Activated CD8-positive, alpha-beta memory T cell treated with anti-CD3 and anti-CD28 coated beads for 24 hours (primary cell): ENCODE data around the gene ATXN7.

Source experiments
- DNase-seq: peaks from one replicate; pipeline ENCODE4 v3.0.0-alpha.2; 2020

Gene ATXN7

DNA sequence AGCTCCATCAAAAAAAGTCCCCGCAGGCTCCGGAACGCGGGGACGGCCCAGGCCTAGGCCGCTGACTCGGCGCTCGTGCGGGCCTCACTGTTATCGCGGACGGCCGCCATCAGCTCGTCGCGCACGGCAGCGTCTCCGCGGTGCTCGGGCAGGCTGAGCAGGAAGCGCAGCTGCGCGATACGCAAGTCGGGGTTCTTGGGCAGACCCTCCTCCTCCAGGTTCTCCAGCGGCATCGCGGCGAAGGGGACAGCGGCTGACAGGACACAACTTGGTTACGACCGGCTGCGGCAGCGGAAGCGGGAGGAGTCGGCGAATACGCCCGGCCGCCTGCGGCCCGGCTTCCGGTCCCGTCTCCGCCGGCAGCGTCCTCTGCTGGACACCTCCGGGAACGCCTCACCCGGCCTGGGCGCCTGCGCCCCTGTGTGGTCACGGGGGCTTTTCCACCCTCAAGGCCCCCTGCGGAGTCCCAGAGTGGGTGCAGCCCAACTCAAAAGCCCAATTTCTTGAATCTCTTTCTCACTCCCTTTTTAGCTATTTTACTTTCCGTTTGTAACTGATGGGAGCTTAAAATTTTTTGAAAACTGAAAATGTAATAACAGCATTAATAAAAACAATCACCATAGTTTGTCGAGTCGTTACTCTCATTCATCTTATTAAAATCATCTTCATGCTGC lies 159.7 kb downstream of the ATXN7 start, which contains the start of gene PSMD6:
Gene PSMD6, minus strand, starts transcription at position 308 of the 674 bp plus-strand sequence. Its CDS starts 75 bp downstream, at position 233.
- peak; percentile 99 for DNase-seq

GRCh38 chr3:64023861-64024223 lies 160.2 kb downstream of the ATXN7 start:
- DNase-seq: no peak

- DNase-seq: no peak
Measured at GRCh38 chr3:64026346-64026745, 162.7 kb downstream of the ATXN7 start.

- DNase-seq: no peak
Measured at GRCh38 chr3:64027658-64028057, 164.0 kb downstream of the ATXN7 start.

- no peak for DNase-seq
Measured at GRCh38 chr3:64028754-64029153, 165.1 kb downstream of the ATXN7 start.

DNA sequence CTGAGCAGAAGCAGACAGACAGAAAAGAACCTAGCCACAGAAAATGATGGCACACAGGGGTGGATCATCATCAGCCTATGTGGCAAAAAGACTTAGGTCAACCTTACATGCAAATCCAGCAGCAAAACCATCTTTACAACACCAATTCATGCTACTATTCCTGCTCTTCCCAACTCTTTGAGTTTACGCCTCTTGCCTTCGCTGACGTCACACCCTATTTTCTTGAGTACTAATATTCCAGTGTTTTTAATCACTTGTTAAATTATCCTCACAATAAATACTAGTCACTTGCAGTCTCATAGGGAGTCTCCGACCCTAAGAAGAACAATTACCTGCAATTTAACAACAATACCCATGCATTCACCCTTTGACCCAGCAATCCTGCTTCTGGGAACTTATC lies 165.6 kb downstream of the ATXN7 start:
- no peak for DNase-seq

DNA sequence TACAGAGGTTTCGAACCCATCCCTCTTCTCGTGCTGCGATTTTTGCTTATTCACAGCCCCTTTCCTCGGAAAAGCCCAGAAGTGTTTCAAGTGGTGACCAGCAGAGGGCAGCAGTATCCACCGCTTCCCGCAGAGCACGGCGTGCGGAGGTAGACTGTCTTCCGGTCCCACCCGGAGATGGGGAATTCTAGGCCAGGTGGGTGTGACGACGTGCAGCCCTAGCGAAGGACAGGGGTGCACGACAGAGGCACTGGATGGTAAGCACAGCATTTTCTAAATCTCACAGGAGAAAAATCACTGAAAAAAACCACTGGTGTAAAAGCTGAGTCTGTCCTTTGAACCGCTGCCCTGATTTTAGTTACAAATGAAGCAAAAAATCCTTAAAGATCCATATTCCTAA lies 167.1 kb downstream of the ATXN7 start:
- DNase-seq: peak; percentile 88

DNA sequence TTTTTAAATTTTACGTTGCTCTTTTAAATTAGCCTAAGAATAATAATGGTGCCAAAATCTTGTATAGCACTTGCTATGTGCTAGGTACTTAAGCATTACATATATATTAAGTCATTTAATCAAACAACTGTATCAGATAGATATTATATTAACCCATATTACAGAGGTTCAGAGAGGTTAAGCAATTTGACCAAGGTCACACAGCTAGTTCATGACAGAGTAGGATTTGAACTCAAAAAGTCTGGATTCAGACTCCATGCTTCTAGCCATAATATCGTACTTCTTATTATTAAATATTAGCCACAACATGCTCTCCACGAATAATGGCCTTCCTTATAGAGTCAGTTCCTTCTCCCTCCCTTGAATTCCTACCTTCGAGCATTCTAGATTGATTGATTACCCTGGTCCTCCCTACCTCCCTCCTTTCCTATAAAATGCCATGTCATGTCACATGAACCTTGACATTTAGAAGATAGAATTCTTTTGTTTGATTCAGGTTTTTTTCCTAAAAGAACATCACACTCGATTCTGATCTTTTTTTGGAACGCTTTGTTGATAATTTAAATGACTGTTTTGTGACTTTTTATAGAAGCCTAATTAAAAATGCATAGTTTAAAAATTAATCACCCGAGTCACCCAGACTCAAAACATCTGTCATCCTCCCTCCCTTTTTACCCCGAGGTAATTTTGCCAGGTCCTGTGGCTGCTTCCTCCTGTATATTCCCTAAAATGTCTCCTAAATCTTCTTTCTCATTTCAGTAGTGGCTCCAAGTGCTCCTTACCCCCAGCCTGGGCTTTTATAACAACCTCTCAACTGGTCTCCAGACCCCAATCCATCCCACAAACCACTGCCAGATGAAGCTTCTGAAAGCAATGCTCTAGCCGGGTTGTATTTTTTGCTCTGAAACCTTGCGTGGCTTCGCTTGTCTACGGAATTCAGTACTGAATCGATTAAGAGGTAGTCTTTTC lies 168.2 kb downstream of the ATXN7 start:
- DNase-seq: no peak

DNA sequence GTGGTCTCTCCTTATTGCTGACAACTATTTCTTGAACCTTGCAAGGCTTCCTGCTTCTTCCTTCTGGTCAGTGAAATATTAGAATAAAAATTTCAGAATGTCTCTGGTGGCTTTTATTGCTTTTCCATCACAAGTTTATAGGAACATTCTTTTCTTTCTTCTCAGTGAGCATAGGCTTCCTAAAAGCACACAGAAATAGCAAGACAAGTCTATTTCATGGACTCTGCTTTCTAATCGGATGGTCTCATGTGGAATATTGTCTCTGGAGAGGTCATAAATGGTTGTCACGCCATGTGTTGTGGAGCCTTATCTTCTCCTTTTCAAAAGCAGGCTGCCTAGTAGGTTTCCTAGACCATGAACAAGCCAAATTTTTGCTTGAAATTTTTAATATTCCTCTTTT lies 169.4 kb downstream of the ATXN7 start:
- DNase-seq: no peak

DNA sequence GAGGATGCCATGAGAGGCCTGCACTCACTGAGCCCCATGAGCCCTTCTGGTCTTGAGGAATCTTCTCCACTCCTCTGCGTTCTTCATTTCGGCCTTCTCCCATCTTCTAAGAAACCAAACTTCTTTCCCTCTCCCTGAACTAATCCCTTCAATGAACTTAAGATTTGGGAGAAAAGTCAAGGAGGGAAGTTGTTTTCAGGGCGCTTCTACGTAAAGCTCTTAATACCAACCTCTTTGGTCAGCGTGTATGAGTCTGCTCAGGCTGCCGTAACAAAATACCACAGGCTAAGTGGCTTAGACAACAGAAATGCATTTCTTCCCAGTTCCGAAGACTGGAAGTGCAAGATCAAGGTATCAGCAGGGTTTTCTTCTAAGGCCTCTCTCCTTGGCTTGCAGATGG lies 173.4 kb downstream of the ATXN7 start:
- DNase-seq: no peak

DNA sequence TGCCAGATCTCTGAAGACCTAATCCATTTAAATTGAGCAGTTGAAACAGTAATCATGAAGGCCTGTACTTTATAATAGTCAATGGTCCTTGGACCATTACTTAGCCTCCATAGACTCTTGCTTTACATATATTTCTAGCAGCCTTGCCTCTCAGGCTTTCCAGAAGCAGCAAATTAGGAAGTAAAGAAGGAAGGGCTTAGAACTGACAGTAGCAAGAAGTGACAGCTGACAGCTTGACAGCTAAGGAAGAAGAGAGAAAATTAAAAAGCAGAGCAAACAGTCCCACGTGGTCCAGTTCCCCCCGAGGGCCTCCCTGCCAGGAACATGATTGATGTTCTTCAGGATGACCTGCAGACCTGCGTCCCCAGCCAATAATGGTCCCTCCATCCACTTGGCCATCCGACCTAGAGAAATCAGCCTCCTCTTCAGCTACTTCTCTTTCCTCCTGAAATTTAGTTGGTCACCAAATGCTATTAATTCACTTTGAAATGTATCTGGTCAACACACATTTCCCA lies 174.6 kb downstream of the ATXN7 start:
- no peak for DNase-seq

DNA sequence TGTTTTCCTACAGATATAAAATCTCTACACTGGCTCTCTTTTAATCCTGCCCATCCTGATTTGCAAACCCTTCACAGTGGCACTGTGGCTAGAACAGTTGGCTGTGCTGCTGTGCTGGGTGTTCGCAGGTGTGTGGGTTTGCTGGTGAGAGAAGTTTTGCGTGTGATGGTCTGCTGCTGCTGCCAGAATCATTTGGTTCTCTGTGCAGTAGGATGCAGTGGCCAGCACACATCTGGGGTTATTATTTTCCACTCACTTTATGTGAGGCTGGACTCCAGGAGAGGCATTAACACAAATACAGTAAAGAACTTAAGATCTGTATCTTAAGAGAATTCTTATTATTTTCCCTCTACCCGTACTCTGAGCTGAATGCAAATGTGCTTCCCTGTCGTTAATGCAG lies 175.7 kb downstream of the ATXN7 start:
- DNase-seq: no peak

- no peak for DNase-seq
Measured at GRCh38 chr3:64039981-64040733, 176.5 kb downstream of the ATXN7 start.

GRCh38 chr3:64042952-64043351 lies 179.3 kb downstream of the ATXN7 start:
- DNase-seq: no peak

GRCh38 chr3:64046592-64046991 lies 182.9 kb downstream of the ATXN7 start:
- DNase-seq: no peak

- no peak for DNase-seq
Measured at GRCh38 chr3:64046996-64047594, 183.4 kb downstream of the ATXN7 start.

- DNase-seq: no peak
Measured at GRCh38 chr3:64047787-64048186, 184.1 kb downstream of the ATXN7 start.

- no peak for DNase-seq
Measured at GRCh38 chr3:64048631-64049061, 185.0 kb downstream of the ATXN7 start.

DNA sequence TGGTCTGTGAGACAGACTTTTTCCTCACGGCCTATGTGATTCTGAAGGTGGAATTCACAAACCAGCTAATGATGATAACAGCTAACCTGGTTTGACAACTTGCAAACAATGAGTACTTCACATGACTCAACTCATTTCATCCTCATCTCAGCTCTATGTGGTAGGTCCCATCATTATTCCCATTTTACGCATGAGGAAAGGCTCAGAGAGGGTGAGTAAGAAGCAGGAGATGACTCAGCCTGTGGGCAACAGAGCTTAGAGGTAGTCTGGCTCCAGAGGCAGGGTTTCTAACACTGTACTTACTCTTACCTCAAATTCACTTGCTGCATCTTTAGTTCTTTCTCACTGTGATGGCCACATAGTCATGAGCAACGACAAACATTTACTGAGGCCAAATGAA lies 185.5 kb downstream of the ATXN7 start:
- no peak for DNase-seq

DNA sequence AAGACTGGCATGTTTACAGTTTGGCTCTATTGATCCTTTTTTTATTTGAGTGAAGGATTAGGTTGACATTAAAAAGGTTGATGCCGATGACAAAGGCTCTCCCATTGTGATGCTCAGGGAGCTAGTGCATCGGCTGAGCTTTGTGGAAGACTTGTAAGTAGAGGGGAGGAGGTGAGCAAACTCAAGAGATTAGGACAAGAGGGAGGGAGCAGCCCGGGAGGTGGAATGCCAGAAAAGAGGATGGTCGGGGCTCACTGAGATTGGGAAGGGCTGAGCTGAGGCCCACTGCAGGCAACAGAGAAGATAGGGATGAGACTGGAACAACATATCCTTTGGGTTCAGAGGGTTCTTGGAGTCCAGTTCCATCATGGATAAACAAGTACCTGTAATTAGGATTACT lies 186.2 kb downstream of the ATXN7 start:
- DNase-seq: no peak
